Psoas muscle (tissue), 8 donors: ENCODE measurements around the gene ZNF616. TPM values are rescaled to one million over a fixed set of nuclear protein-coding genes. Genes with fewer than 3 reads are reported as not detected.

Experiments used
- ATAC-seq, 4 donors: fragments of 200-7000 bp; cut with Tn5 transposase; one replicate each; pipeline ENCODE4 v1.9.1; 2020; ENCODE audit warnings: moderate library complexity in 3 of 4, mild to moderate bottlenecking in 2 of 4
- DNase-seq, 2 donors: peaks; one replicate each; pipeline ENCODE4 v3.0.0-alpha.2; 2020
- H3K27ac ChIP-seq: fragments of 200-600 bp; one replicate; pipeline ENCODE4 v1.8.0; 2022
- H3K27me3 ChIP-seq, 3 donors: fragments of 200-600 bp in 1 of 3; one replicate each; pipeline versions ENCODE4 v1.6.1 to v1.8.0; 2013 to 2022; ENCODE audit warnings: low read length in 2 of 3, mild to moderate bottlenecking in 2 of 3, moderate library complexity in 1 of 3; ENCODE audit not compliant: insufficient read depth in 3 of 3
- H3K36me3 ChIP-seq, 2 donors: fragments of 200-600 bp in 1 of 2; one replicate each; pipeline versions ENCODE4 v1.6.1 to v1.8.0; 2013 to 2022; ENCODE audit warnings: low read depth in 1 of 2, mild to moderate bottlenecking in 1 of 2, moderate library complexity in 1 of 2; ENCODE audit not compliant: insufficient read depth in 1 of 2
- H3K4me1 ChIP-seq: fragments of 200-600 bp; one replicate; pipeline ENCODE4 v1.8.0; 2022
- H3K4me3 ChIP-seq: fragments of 200-600 bp; one replicate; pipeline ENCODE4 v1.8.0; 2022; ENCODE audit warnings: mild to moderate bottlenecking
- H3K9me3 ChIP-seq: fragments of 200-600 bp; one replicate; pipeline ENCODE4 v1.8.0; 2022
- WGBS, 3 donors: extraction: QIAGEN DNeasy Blood & Tissue Kit; methylation state at CpG; one replicate each; pipeline versions ENCODE4 v1.1.6 to v1.1.7; 2013; 5-methylcytosine and 5-hydroxymethylcytosine counted together
- intact Hi-C, 2 donors: fragments of 100-400 bp; cut with DNase I; formaldehyde crosslinking; loops; one replicate each; pipeline versions ENCODE4 v1.11.0 to v1.14.2; 2022
- polyA plus RNA-seq, 3 donors: library from polyadenylated mRNA; stranded (reverse); fragments of 200-250 nt; gene quantifications; one replicate each; pipeline ENCODE4 v1.2.3, GENCODE V29; 2013
- total RNA-seq, 4 donors: library from RNA; stranded (reverse); fragmentation: NEBNext Ultra II Directional in 2 of 4; extraction: Animal tissue kit (Norgen Biotek cat#: 25700) in 2 of 4; gene quantifications; one replicate each; pipeline versions ENCODE4 v1.2.1 to v1.2.4, GENCODE V29; 2021 to 2023
- TF ChIP-seq, protein P1 (sequence below): fragments of 200-600 bp; IDR thresholded peaks from one replicate; pipeline ENCODE4 v1.8.0; 2022; ENCODE audit warnings: antibody characterized with exemption
- donor health status: healthy with polysubstance abuse.
- donor health status: DM: no; HTN: no; CAD: no; lungs with moderate emphysema.
- donor health status: Bipolar disorder and iron deficiency.
- donor health status: healthy.
- donor health status: DM: yes; HTN: yes; CAD: no.
- donor health status: DM: no; HTN: no; CAD: no.
- donor health status: DM: no; HTN: no; CAD: no.
- donor health status: DM: yes; HTN: yes; CAD: no.

ZNF616 gene
- total and polyA plus RNA-seq, 7 donors, result 1.5 to 6.2 (median 3.6) TPM

DNA sequence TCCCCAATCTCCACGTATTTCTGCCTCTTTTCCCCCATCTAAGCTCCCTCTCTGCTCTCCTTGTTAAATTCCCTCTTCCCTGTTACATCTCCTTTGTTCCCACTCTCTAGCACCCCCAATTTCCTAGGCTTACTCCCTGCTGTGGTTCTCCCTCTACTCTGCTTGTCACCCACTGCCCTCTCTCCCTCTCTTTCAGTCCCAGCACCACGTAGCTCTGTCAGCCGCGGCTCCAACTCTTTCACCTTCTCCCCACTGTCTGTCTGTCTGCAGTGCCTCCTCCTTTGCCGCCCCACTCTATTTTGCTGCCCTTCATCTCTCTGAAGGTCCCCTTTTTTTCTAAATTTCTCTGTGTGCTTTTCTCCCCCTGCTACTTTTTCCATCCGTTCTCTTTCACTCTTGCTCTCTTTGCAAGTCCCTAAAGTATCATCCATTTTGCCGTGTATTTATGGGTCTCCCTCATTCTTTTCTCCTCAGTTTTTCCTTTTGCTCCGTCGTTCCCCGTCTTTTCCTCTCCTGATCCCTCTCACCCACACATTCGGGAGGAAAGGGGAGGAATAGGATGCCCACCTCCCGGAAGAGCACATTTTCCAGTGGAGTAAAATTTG, 45.1 kb downstream of the ZNF616 start:
- WGBS, 3 donors, result 2 to 6% (median 3%) methylated on average over 12 of the region's 12 CpGs
- DNase-seq, result no peak
- TF ChIP-seq, protein P1, sequence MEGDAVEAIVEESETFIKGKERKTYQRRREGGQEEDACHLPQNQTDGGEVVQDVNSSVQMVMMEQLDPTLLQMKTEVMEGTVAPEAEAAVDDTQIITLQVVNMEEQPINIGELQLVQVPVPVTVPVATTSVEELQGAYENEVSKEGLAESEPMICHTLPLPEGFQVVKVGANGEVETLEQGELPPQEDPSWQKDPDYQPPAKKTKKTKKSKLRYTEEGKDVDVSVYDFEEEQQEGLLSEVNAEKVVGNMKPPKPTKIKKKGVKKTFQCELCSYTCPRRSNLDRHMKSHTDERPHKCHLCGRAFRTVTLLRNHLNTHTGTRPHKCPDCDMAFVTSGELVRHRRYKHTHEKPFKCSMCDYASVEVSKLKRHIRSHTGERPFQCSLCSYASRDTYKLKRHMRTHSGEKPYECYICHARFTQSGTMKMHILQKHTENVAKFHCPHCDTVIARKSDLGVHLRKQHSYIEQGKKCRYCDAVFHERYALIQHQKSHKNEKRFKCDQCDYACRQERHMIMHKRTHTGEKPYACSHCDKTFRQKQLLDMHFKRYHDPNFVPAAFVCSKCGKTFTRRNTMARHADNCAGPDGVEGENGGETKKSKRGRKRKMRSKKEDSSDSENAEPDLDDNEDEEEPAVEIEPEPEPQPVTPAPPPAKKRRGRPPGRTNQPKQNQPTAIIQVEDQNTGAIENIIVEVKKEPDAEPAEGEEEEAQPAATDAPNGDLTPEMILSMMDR, result no peak
- intact Hi-C loops, result loop anchor here in 1 of 2 donors (5.0 kb wide), 1 partner anchor 42 kb away; no protein-coding TSS in a partner anchor
- Histone ChIP-seq H3K4me1 (peaks cover 5% of the 10 kb centered on the region), H3K36me3 (peaks cover 0 to 20% of the 10 kb centered on the region in 2 donors), H3K27ac (no peak overlapping the region), H3K4me3 (peak overlapping the region; percentile 98), H3K27me3 (no peaks in the 10 kb centered on the region), H3K9me3 (peaks cover 32% of the 10 kb centered on the region)
- no peak for ATAC-seq

GRCh38 chr19:52086481-52086880, 53.3 kb downstream of the ZNF616 start:
- DNase-seq (no peak), ATAC-seq (no peak)
- no peaks in the 10 kb centered on the region for H3K27me3 ChIP-seq
- no peak overlapping the region for H3K27ac ChIP-seq
- no peaks in the 10 kb centered on the region for H3K4me1 ChIP-seq
- TF ChIP-seq, protein P1, result no peak
- peaks cover 9 to 57% of the 10 kb centered on the region in 2 donors for H3K36me3 ChIP-seq
- peaks cover 10% of the 10 kb centered on the region for H3K9me3 ChIP-seq
- intact Hi-C loops, result no loop called here
- no peak overlapping the region for H3K4me3 ChIP-seq

DNA sequence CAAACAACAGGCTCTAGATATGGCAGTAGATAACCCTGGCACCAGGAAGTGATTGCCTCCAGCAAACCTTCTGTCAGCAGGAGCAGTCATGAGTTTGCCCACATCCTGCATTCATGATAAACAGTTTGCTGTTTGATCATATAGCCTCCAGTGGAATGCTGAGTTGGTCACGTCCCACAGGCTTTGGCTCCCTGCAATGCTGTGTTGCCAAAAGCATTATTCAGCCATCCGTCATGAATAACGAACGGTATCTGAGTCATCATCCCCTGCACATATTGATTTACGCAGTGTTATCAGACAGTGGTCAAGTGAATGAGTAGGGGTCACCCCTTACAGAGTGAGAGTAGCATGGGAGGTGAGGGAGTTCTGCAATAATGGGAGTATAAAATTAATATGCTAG, 69.2 kb downstream of the ZNF616 start:
- TF ChIP-seq, protein P1, result no peak
- H3K4me3 ChIP-seq, result no peak overlapping the region
- H3K9me3 ChIP-seq, result peaks cover 90% of the 10 kb centered on the region
- no peaks in the 10 kb centered on the region for H3K27me3 ChIP-seq
- H3K27ac ChIP-seq, result no peak overlapping the region
- DNase-seq (no peak), ATAC-seq (no peak)
- intact Hi-C loops, result no loop called here
- H3K4me1 ChIP-seq, result no peaks in the 10 kb centered on the region
- 96 to 99% (median 97%) methylated on average over 5 of the region's 5 CpGs for WGBS, 3 donors
- H3K36me3 ChIP-seq, result peaks cover 36 to 58% of the 10 kb centered on the region in 2 donors

- TF ChIP-seq, protein P1, result no peak
- peaks cover 30 to 49% of the 10 kb centered on the region in 2 donors for H3K36me3 ChIP-seq
- WGBS, 3 donors, result 84 to 90% (median 89%) methylated on average over 2 of the region's 2 CpGs
- no peaks in the 10 kb centered on the region for H3K4me1 ChIP-seq
- intact Hi-C loops, result no loop called here
- H3K4me3 ChIP-seq, result no peak overlapping the region
- ATAC-seq (no peak), DNase-seq (no peak)
- H3K9me3 ChIP-seq, result peaks cover 91% of the 10 kb centered on the region
- no peak overlapping the region for H3K27ac ChIP-seq
- H3K27me3 ChIP-seq, result no peaks in the 10 kb centered on the region
Measured at GRCh38 chr19:52069653-52070052, 70.1 kb downstream of the ZNF616 start.
